ENCODE measurements around the gene FKBP2. TPM values are rescaled to one million over a fixed set of nuclear protein-coding genes. Genes with fewer than 3 reads are reported as not detected.

Gene FKBP2
- total and polyA plus RNA-seq, 2 of the 13 experiments (the other 11 are each of a cell fraction or from before 2014, with no cell fraction given), result 30.1 to 53.3 TPM

DNA sequence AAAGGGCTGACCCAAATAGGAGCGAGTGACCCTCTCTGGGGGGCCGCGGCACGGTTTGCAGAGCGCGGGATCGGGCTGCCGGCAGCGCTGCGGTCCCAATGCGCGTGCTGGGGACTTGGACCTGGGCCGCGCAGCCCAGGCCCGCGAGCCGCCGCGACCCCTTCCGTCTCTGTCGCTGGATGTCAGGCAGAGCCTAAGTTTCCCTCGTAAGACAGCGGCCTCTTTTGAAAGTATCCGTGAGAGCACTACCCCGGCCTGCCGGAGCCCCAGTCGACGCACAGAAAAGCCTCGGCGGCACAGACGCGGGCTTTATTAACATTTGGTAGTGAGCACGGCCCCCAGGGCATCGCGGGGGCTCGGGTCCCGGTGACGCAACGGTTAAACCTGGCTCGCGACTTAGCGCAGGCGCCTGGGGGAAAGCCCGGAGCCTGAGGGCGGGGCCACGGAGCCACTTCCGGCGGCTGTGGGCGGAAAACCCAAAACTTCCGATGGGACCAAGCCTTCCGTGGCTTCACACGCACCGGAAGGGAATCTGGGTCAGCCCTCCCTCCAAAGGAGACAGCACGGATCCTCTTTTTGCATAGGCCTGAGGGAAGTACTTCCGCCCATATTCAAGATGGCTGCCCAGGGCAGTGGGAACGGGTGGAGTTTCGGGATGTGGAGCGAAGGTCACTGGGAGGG is 28.8 kb downstream of the FKBP2 start (continued):
- TF ChIP-seq, protein P1, sequence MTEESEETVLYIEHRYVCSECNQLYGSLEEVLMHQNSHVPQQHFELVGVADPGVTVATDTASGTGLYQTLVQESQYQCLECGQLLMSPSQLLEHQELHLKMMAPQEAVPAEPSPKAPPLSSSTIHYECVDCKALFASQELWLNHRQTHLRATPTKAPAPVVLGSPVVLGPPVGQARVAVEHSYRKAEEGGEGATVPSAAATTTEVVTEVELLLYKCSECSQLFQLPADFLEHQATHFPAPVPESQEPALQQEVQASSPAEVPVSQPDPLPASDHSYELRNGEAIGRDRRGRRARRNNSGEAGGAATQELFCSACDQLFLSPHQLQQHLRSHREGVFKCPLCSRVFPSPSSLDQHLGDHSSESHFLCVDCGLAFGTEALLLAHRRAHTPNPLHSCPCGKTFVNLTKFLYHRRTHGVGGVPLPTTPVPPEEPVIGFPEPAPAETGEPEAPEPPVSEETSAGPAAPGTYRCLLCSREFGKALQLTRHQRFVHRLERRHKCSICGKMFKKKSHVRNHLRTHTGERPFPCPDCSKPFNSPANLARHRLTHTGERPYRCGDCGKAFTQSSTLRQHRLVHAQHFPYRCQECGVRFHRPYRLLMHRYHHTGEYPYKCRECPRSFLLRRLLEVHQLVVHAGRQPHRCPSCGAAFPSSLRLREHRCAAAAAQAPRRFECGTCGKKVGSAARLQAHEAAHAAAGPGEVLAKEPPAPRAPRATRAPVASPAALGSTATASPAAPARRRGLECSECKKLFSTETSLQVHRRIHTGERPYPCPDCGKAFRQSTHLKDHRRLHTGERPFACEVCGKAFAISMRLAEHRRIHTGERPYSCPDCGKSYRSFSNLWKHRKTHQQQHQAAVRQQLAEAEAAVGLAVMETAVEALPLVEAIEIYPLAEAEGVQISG (CRISPR knock-in tag; IDR thresholded peaks at IDR 0.05), result peak; percentile 96
- TF ChIP-seq TAF1 (CRISPR knock-in tag; IDR thresholded peaks at IDR 0.05), result no peak
- TF ChIP-seq SP2 (CRISPR knock-in tag; IDR thresholded peaks at IDR 0.05), result peak; percentile 91
- TF ChIP-seq ZNF558 (CRISPR knock-in tag; IDR thresholded peaks at IDR 0.05; ENCODE audit: borderline replicate concordance), result peak; percentile 40; the same call in 1 of the 2 replicates
- TF ChIP-seq NPAS2 (CRISPR knock-in tag; IDR thresholded peaks at IDR 0.05; ENCODE audit: borderline replicate concordance), result no peak
- no peak; the same call in 1 of the 2 replicates for TF ChIP-seq MIER2 (CRISPR knock-in tag; IDR thresholded peaks at IDR 0.05)
- peak; percentile 95 for TF ChIP-seq SP4 (CRISPR knock-in tag; IDR thresholded peaks at IDR 0.05)
- TF ChIP-seq NFIC (IDR thresholded peaks at IDR 0.05; ENCODE audit: low read length), result peak; percentile 15; the same call in 1 of the 2 replicates
- no peak for TF ChIP-seq MYNN (CRISPR knock-in tag; IDR thresholded peaks at IDR 0.05; ENCODE audit: low read depth)
- TF ChIP-seq TBX2 (CRISPR knock-in tag; IDR thresholded peaks at IDR 0.05; ENCODE audit: borderline replicate concordance), result peak; percentile 70
- 0 out of 2 replicates have a peak, but pooled peaks have one; percentile 73 for TF ChIP-seq NCOA1 (CRISPR knock-in tag; IDR thresholded peaks at IDR 0.05)
- TF ChIP-seq, protein P2, sequence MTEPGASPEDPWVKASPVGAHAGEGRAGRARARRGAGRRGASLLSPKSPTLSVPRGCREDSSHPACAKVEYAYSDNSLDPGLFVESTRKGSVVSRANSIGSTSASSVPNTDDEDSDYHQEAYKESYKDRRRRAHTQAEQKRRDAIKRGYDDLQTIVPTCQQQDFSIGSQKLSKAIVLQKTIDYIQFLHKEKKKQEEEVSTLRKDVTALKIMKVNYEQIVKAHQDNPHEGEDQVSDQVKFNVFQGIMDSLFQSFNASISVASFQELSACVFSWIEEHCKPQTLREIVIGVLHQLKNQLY (CRISPR knock-in tag; IDR thresholded peaks at IDR 0.05), result peak; percentile 26; the same call in 1 of the 2 replicates
- TF ChIP-seq JDP2 (CRISPR knock-in tag; IDR thresholded peaks at IDR 0.05; ENCODE audit: borderline replicate concordance), result no peak
- TF ChIP-seq LCORL (IDR thresholded peaks at IDR 0.05), result no peak
- TF ChIP-seq LCORL (CRISPR knock-in tag; IDR thresholded peaks at IDR 0.05), result no peak; the same call in none of the 2 replicates
- TF ChIP-seq HOXD1 (CRISPR knock-in tag; IDR thresholded peaks at IDR 0.05), result no peak
- peak; percentile 75 for TF ChIP-seq HNF4G (IDR thresholded peaks at IDR 0.05; ENCODE audit: borderline replicate concordance, low read depth, low read length)
- TF ChIP-seq HNF4G (CRISPR knock-in tag; IDR thresholded peaks at IDR 0.05; ENCODE audit: borderline replicate concordance, low read depth), result no peak
- TF ChIP-seq PHF21A (CRISPR knock-in tag; IDR thresholded peaks at IDR 0.05), result peak; percentile 81
- TF ChIP-seq, protein P3, sequence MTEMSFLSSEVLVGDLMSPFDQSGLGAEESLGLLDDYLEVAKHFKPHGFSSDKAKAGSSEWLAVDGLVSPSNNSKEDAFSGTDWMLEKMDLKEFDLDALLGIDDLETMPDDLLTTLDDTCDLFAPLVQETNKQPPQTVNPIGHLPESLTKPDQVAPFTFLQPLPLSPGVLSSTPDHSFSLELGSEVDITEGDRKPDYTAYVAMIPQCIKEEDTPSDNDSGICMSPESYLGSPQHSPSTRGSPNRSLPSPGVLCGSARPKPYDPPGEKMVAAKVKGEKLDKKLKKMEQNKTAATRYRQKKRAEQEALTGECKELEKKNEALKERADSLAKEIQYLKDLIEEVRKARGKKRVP (CRISPR knock-in tag; IDR thresholded peaks at IDR 0.05), result no peak; a peak in 1 of 4 replicates
- no peak for TF ChIP-seq POLR2A (IDR thresholded peaks at IDR 0.05; ENCODE audit: insufficient read depth in 1 of 2, low read depth in 2 of 2, low read length in 2 of 2)
- peak; percentile 91; the same call in 1 of the 2 replicates for TF ChIP-seq ZFX (CRISPR knock-in tag; IDR thresholded peaks at IDR 0.05; ENCODE audit: low read depth)
- no peak for TF ChIP-seq HES4 (CRISPR knock-in tag; IDR thresholded peaks at IDR 0.05; ENCODE audit: borderline replicate concordance)
- TF ChIP-seq, protein P4, sequence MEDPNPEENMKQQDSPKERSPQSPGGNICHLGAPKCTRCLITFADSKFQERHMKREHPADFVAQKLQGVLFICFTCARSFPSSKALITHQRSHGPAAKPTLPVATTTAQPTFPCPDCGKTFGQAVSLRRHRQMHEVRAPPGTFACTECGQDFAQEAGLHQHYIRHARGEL (CRISPR knock-in tag; IDR thresholded peaks at IDR 0.05), result no peak
- no peak for TF ChIP-seq ZNF737 (CRISPR knock-in tag; IDR thresholded peaks at IDR 0.05; ENCODE audit: borderline replicate concordance)
- TF ChIP-seq ZNF652 (CRISPR knock-in tag; IDR thresholded peaks at IDR 0.05; ENCODE audit: borderline replicate concordance, low read depth), result peak; percentile 99
- TF ChIP-seq KLF12 (CRISPR knock-in tag; IDR thresholded peaks at IDR 0.05; ENCODE audit: borderline replicate concordance), result peak; percentile 92
- TF ChIP-seq CHCHD3 (CRISPR knock-in tag; IDR thresholded peaks at IDR 0.05), result no peak

Measured in HepG2 (cell line).